HCT116 (cell line): ENCODE measurements around the gene ARVCF.

Experiments used
- ATF3 ChIP-seq: IDR thresholded peaks from 2 replicates; pipeline ENCODE4 v1.6.1; 2012
- CTCF ChIP-seq, 3 experiments: fragments of 200-600 bp in 1 of 3; sonication (generic) in 1 of 3; IDR thresholded peaks in 2 of 3; conservative IDR thresholded peaks in 1 of 3; 2 replicates each; pipeline ENCODE4 v1.5.1; 2012 to 2017; ENCODE audit warnings: low read depth in 2 of 3, low read length in 2 of 3, antibody characterized with exemption in 1 of 3, borderline replicate concordance in 1 of 3, control low read depth in 1 of 3, mild to moderate bottlenecking in 1 of 3, mixed read lengths in 1 of 3, mixed run types in 1 of 3, moderate library complexity in 1 of 3; ENCODE audit not compliant: insufficient read depth in 1 of 3
- EZH2 ChIP-seq: fragments of 200-600 bp; sonication (generic); IDR thresholded peaks from 2 replicates; pipeline ENCODE4 v1.6.1; 2017; ENCODE audit warnings: antibody characterized with exemption, mixed run types
- POLR2AphosphoS5 ChIP-seq: IDR thresholded peaks from 2 replicates; pipeline ENCODE4 v1.6.1; 2011; ENCODE audit warnings: mild to moderate bottlenecking, low read depth, low read length, moderate library complexity
- REST ChIP-seq: IDR thresholded peaks from 2 replicates; pipeline ENCODE4 v1.6.1; 2012; ENCODE audit warnings: low read depth
- SP1 ChIP-seq: IDR thresholded peaks from 2 replicates; pipeline ENCODE4 v1.6.1; 2012; ENCODE audit warnings: low read depth

GRCh38 chr22:20004464-20004863 lies 12.2 kb downstream of the ARVCF start:
- TF ChIP-seq REST (no peak), SP1 (no peak), EZH2 (no peak), CTCF (IDR thresholded peaks at IDR 0.05 in 2 of 3, conservative IDR thresholded peaks at IDR 0.05 in 1 of 3; ENCODE audit: borderline replicate concordance in 1 of 3, insufficient read depth in 1 of 3, low read depth in 2 of 3, low read length in 2 of 3) (no peak), POLR2AphosphoS5 (no peak), ATF3 (no peak)
